Stimulated activated memory B cell treated with anti-CD40 and anti-IgM and Interleukin-4, amounts not matched to agents 10 μg/mL and 1 μg/mL and 100 μg/mL, for 72 hours (primary cell): ENCODE measurements around the gene DMRT1.

Experiments used
- ATAC-seq: fragments of 150-1000 bp; cut with Tn5 transposase; 2 replicates; pipeline ENCODE4 v1.10.0; 2021
- H3K27ac Mint-ChIP-seq: one replicate; pipeline ENCODE4 v1.8.0; 2022; ENCODE audit warnings: mild to moderate bottlenecking, mixed read lengths
- H3K27me3 Mint-ChIP-seq: one replicate; pipeline ENCODE4 v1.8.0; 2022; ENCODE audit warnings: mixed read lengths
- H3K36me3 Mint-ChIP-seq: one replicate; pipeline ENCODE4 v1.8.0; 2022; ENCODE audit warnings: mixed read lengths
- H3K4me1 Mint-ChIP-seq: one replicate; pipeline ENCODE4 v1.8.0; 2022; ENCODE audit warnings: mixed read lengths
- H3K4me3 Mint-ChIP-seq: one replicate; pipeline ENCODE4 v1.8.0; 2022; ENCODE audit warnings: mild to moderate bottlenecking, moderate library complexity, mixed read lengths
- H3K9me3 Mint-ChIP-seq: one replicate; pipeline ENCODE4 v1.8.0; 2022; ENCODE audit warnings: mixed read lengths

DMRT1 gene

GRCh38 chr9:967903-968641 lies 126.6 kb downstream of the DMRT1 start:
- ATAC-seq = no peak
- peaks cover 9% of the 10 kb centered on the region for H3K4me1 Mint-ChIP-seq
- H3K27ac Mint-ChIP-seq = no peak overlapping the region
- no peak overlapping the region for H3K4me3 Mint-ChIP-seq
- H3K9me3 Mint-ChIP-seq = peaks cover 2% of the 10 kb centered on the region
- no peaks in the 10 kb centered on the region for H3K36me3 Mint-ChIP-seq
- H3K27me3 Mint-ChIP-seq = peaks cover 76% of the 10 kb centered on the region

- Mint-ChIP-seq H3K27ac (no peak overlapping the region), H3K36me3 (no peaks in the 10 kb centered on the region), H3K9me3 (peaks cover 2% of the 10 kb centered on the region), H3K4me3 (no peak overlapping the region), H3K27me3 (peaks cover 79% of the 10 kb centered on the region), H3K4me1 (peaks cover 9% of the 10 kb centered on the region)
- no peak for ATAC-seq
Observed at GRCh38 chr9:969310-970150, 128.0 kb downstream of the DMRT1 start.

- H3K27ac Mint-ChIP-seq = no peak overlapping the region
- H3K36me3 Mint-ChIP-seq = no peaks in the 10 kb centered on the region
- H3K4me1 Mint-ChIP-seq = peaks cover 9% of the 10 kb centered on the region
- no peak for ATAC-seq
- H3K9me3 Mint-ChIP-seq = peaks cover 2% of the 10 kb centered on the region
- peaks cover 80% of the 10 kb centered on the region for H3K27me3 Mint-ChIP-seq
- peak overlapping the region; percentile 15 for H3K4me3 Mint-ChIP-seq
Observed at GRCh38 chr9:970151-970996, 128.9 kb downstream of the DMRT1 start.

- H3K36me3 Mint-ChIP-seq = no peaks in the 10 kb centered on the region
Observed at GRCh38 chr9:971901-972500, 130.5 kb downstream of the DMRT1 start.

GRCh38 chr9:972501-973294 lies 131.2 kb downstream of the DMRT1 start:
- H3K9me3 Mint-ChIP-seq = peaks cover 2% of the 10 kb centered on the region
- H3K4me1 Mint-ChIP-seq = peaks cover 10% of the 10 kb centered on the region
- no peak overlapping the region for H3K4me3 Mint-ChIP-seq
- peaks cover 85% of the 10 kb centered on the region for H3K27me3 Mint-ChIP-seq
- H3K36me3 Mint-ChIP-seq = no peaks in the 10 kb centered on the region
- ATAC-seq = no peak
- no peak overlapping the region for H3K27ac Mint-ChIP-seq

More at GRCh38 chr9:971901-972500, 130.5 kb downstream of the DMRT1 start:
- H3K27ac Mint-ChIP-seq = no peak overlapping the region
- peaks cover 85% of the 10 kb centered on the region for H3K27me3 Mint-ChIP-seq
- peaks cover 14% of the 10 kb centered on the region for H3K4me1 Mint-ChIP-seq
- peaks cover 2% of the 10 kb centered on the region for H3K9me3 Mint-ChIP-seq
- no peak overlapping the region for H3K4me3 Mint-ChIP-seq
- no peak for ATAC-seq

- peaks cover 5% of the 10 kb centered on the region for H3K4me1 Mint-ChIP-seq
- no peaks in the 10 kb centered on the region for H3K36me3 Mint-ChIP-seq
- no peak for ATAC-seq
- H3K27me3 Mint-ChIP-seq = peaks cover 85% of the 10 kb centered on the region
- H3K4me3 Mint-ChIP-seq = no peak overlapping the region
- H3K27ac Mint-ChIP-seq = no peak overlapping the region
- H3K9me3 Mint-ChIP-seq = no peaks in the 10 kb centered on the region
Observed at GRCh38 chr9:973295-973834, 131.9 kb downstream of the DMRT1 start.

GRCh38 chr9:974031-974995 lies 132.8 kb downstream of the DMRT1 start:
- Mint-ChIP-seq H3K27ac (no peak overlapping the region), H3K4me1 (peaks cover 5% of the 10 kb centered on the region), H3K9me3 (no peaks in the 10 kb centered on the region)

GRCh38 chr9:974996-975739 lies 133.7 kb downstream of the DMRT1 start:
- Mint-ChIP-seq H3K36me3 (no peaks in the 10 kb centered on the region), H3K4me1 (peaks cover 5% of the 10 kb centered on the region), H3K27me3 (peaks cover 85% of the 10 kb centered on the region), H3K4me3 (no peak overlapping the region), H3K27ac (no peak overlapping the region), H3K9me3 (no peaks in the 10 kb centered on the region)
- no peak for ATAC-seq

More at GRCh38 chr9:974031-974995, 132.8 kb downstream of the DMRT1 start:
- no peak overlapping the region for H3K4me3 Mint-ChIP-seq
- H3K27me3 Mint-ChIP-seq = peaks cover 85% of the 10 kb centered on the region
- H3K36me3 Mint-ChIP-seq = no peaks in the 10 kb centered on the region
- ATAC-seq = no peak

- no peak overlapping the region for H3K27ac Mint-ChIP-seq
- no peaks in the 10 kb centered on the region for H3K36me3 Mint-ChIP-seq
- H3K27me3 Mint-ChIP-seq = peaks cover 85% of the 10 kb centered on the region
- no peak overlapping the region for H3K4me3 Mint-ChIP-seq
- no peaks in the 10 kb centered on the region for H3K9me3 Mint-ChIP-seq
- no peak for ATAC-seq
- H3K4me1 Mint-ChIP-seq = peaks cover 5% of the 10 kb centered on the region
Observed at GRCh38 chr9:975740-976257, 134.3 kb downstream of the DMRT1 start.

- no peaks in the 10 kb centered on the region for H3K9me3 Mint-ChIP-seq
- ATAC-seq = no peak
- H3K27ac Mint-ChIP-seq = no peak within 1 kb of the TSS
- H3K4me1 Mint-ChIP-seq = peaks cover 5% of the 10 kb centered on the region
- H3K4me3 Mint-ChIP-seq = no peak within 1 kb of the TSS
- no peaks in the 10 kb centered on the region for H3K36me3 Mint-ChIP-seq
- peaks cover 86% of the 10 kb centered on the region for H3K27me3 Mint-ChIP-seq
Observed at GRCh38 chr9:976258-976942, 134.9 kb downstream of the DMRT1 start, which contains the start of gene DMRT3. Gene DMRT3 (plus strand): TSS chr9:976655. CDS start chr9:977002, 347 bp downstream.

GRCh38 chr9:976943-977837 lies 135.7 kb downstream of the DMRT1 start:
- Mint-ChIP-seq H3K36me3 (no peaks in the 10 kb centered on the region), H3K4me3 (no peak overlapping the region), H3K9me3 (no peaks in the 10 kb centered on the region), H3K4me1 (peaks cover 5% of the 10 kb centered on the region), H3K27ac (no peak overlapping the region), H3K27me3 (peaks cover 94% of the 10 kb centered on the region)
- no peak for ATAC-seq
